Measurements from ENCODE around the gene RNF215. TPM values are rescaled to one million over a fixed set of nuclear protein-coding genes. Genes with fewer than 3 reads are reported as not detected.
"Not testable (repeated sequence)": the region's sequence is repeated elsewhere in the genome, so short reads cannot be mapped to it uniquely, and the experiment has no call there.

Gene RNF215
- total RNA-seq, 1 donor from 2014 or later, result 6.5 TPM

DNA sequence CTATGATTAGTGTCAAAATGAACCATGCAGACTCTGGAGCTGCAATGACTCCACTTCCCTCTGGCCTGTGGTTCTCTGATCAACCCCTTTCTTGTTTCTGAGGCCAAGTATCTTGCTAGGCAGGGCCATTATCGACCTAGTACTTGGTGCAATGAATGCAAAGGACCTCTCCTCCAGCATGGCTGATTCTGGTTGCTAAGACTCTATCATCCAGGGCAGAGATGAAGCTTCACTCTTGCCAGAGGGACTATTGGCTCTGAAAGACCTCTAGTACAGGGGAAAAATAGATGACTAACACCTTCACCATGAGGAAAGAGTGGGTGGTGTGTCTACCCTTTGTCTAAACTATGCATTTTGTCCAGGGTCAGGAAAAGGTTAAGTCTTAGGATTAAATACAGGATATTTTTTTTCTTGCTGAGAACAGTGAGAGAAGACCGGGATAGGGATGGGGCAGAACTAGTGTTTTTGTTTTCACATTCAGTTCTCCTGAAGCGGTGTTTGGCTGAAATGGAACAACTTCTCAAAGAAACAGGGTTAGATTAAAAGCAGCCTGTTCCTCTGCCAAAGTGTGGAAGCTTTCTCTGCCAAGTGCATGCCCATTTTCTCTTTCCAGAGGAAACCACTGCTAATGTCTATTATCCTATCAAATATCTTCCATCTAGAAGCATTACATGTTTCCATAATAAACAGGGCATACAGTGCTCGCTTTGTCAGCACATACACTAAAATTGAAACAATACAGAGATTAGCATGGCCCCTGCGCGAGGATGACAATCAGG, 33.3 kb upstream of the RNF215 start:
- DNase-seq, result no peak

GRCh38 chr22:30416837-30417236, 29.6 kb upstream of the RNF215 start:
- no peak for DNase-seq

DNA sequence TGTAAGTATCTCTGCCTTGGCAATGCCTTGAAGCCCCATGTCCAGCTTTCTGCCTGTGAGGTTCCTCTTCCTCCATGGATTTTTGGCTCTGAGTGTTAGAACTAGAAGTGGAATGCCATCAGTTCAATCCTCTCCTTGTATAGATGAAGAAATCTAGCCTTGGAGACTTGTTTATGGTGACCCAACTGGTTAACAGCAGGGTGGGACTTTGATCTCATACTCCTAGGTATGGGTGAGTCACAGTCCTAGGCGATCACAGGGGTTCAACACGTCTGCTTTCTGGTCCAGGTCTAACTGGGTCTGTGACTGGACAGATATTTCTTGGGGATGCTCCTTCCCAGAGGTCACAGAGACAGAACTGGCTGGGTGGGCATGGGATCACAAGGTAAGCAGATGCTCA, 29.2 kb upstream of the RNF215 start:
- DNase-seq, result no peak

DNA sequence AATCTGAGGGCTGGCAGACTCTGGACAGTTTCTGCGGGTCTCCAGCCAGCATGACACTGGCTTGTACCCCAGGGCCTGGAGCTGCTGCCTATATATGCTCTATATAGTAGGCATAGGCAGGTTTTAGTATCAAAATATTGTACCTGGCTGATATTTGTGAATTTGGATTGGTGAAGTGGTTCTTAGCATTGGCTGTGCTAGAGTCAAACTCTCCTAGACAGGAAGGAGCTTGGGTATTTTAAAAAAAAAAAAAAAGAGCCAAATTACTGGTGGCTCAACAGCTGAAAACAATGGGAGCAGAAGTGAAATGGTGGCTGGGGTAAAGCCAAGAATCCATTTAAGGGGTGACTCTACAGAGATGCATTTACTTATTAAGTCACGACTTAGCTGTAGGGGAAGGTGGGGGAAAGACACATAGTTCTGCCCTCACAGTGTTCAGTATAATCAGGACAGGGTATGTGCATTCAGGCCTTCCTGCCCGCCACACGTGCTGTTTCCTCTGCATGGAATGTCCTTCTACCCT, 27.4 kb upstream of the RNF215 start:
- no peak for DNase-seq

- DNase-seq, result no peak
Observed at GRCh38 chr22:30413745-30414524, 26.7 kb upstream of the RNF215 start.

DNA sequence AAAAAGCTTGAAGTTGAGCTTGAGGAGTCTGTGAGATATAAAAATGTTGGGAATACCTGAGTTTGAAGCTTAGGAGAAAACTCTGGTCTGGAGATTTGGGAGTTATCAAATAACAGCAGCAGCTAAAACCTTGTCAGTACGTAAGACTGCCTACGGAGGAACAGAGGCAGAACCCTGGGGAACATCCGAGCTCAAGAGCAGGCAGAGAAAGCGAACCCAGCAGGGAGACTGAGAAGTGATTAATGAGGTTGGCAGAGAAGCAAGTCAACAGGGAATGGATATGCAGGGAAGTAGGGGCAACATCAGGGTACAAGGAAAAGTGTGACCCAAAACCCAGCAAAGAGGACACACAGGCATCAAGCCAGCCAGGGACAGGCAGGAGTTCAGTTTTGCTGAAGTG, 25.8 kb upstream of the RNF215 start:
- no peak for DNase-seq

DNA sequence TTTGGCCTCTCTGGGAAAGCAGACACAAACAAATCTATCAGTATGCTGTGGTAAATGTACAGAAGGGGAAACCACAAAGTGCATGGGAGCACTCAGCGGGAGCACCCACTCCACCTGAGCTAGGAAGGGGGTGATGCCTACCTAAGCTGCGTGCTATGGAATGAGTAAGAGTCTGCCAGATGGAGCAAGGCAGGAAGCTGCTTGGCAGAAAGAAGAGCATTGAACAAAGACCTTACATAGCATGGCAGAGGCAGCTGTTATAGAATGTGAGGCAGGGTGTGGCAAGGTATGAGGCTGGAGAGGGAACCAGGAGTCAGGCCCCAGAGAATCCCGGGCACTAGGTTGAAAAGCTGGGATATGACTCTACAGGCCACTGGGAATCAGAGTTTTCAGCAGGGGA, 24.6 kb upstream of the RNF215 start:
- no peak for DNase-seq

DNA sequence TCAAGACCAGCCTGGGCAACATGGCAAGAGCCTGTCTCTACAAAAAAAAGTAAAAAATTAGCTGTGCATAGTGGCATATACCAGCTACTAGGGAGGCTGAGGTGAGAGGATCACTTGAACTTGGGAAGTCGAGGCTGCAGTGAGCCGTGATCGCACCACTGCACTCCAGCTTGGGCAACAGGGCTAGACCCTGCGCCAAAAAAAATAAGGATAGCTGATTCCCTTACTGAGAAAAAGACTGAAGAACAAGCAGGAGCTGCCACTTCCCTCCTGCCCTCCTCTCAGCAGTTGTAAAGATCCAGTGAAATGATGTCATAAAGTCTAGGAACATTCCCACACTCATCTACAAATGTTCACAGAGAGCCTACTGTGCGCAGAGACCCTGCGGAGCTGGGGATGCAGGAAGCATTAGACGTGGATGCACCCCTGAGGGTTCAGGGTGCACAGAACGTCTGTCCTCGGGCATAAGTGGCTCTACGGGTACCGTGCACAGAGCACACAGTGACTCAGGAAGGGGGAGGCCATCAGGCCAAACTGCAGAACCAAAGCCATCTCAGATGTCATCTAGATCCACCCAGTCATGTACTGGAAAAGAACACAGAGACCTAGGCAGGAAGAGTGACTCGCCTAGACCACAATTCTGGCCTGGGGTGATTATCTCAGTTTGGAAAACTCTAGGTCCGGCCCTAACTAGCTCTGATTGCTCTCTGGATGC, 21.3 kb upstream of the RNF215 start:
- no peak for DNase-seq

DNA sequence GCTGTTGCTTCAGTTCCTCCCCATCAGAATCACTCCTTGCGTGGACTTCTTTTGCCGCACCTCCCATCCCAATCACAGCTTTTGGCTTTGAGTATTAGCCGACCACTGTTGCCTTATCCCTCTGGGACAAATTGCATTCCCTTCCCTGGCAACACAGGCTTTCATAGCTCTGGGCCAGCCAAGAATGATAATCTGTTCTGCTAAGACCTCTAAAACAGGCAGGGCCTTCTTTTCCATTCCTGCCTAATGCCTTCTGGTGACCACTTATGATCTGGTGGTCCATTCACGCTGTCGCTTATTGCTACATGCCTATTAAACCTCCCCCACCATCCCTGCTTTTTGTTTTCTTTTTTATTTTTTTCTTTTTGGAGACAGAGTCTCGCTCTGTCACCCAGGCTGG, 19.2 kb upstream of the RNF215 start:
- no peak for DNase-seq

- no peak for DNase-seq
Observed at GRCh38 chr22:30405731-30406130, 18.5 kb upstream of the RNF215 start.

DNA sequence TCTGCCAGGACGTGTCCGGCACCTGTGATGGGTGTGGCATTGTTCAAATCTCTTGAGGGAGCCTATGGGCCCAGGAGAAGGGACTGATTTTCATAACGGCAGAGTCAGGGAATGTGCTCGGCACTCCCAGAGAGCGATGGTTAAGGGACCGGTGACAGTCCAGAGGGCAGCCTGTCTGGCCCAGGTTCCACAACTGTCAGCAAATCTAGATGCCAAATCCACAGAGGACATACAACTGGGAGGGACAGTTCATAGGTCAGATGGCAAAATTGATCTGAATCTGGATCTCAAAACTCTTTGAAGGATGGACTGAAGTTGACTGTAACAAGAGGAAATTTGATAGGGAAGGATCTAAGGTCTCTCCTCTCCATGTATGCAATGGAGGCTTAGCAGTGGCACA, 17.1 kb upstream of the RNF215 start:
- no peak for DNase-seq

DNA sequence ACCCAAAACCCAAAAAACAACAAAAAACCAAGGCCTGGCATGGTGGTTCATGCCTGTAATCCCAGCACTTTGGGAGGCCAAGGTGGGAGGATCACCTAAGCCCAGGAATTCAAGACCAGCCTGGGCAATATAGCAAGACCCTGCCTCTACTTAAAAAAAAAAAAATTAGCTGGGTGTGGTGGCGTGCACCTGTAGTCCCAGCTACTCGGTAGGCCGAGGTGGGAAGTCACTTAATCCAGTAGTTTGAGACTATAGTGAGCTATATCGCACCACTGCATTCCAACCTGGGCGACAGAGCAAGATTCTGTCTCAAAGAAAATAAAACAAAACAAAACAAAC, 15.5 kb upstream of the RNF215 start:
- not testable (repeated sequence) for DNase-seq

DNA sequence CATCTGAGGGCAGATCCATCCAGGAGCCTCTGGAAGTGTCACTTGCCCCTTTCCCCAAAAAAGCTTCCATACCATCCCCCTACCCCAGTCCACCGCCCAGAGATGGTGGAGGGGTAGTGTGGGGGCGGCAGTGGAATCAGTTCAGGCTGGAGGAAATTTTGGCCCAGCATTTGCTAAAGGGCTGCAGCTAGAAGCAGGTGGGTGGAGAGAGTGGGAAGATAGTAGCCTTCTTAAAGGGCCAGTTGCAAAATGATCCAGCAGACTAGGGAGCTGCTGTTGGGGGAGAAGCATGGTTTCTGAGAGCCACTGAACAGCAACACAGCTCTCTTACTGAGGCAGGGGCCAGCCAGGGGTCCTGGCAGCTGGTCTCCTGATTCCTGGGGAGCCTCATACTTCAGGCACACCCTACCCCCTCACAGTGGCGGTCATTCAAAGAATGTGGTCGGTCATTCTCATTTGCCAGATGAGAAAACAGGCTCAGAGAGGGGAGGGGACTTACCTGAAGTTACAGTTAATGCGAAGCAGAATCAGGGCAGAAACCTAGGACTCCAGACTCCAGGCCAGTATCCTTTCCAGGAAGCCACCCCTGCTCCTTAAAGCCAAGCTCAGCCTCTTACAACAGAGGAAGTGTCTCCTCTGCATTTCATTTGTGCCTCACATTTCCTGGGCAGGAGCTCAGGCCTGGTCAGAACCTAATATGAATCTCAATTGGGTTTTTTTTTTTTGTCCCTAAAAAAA, 15.0 kb upstream of the RNF215 start:
- no peak for DNase-seq

- not testable (repeated sequence) for DNase-seq
Observed at GRCh38 chr22:30401024-30401423, 13.8 kb upstream of the RNF215 start.

DNA sequence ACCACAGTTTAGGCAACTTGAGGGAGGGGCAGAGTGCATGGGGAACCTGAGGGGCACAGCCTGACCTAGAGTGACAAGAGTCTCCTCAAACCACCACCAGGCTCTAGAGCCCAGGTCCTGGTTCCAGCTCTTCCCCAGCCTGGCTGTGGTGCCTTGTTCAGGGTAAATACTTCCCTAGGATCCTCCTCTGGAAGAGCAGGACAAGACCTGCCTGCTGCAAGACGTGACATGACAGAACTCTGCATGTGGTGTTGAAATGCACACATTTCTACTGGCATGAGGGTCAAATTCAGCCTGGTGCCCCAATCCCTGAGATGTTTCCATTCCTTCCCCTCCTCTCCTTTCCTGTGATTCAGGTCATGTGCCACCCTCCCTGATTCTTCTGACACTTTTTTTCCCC, 12.9 kb upstream of the RNF215 start:
- DNase-seq, result no peak

DNA sequence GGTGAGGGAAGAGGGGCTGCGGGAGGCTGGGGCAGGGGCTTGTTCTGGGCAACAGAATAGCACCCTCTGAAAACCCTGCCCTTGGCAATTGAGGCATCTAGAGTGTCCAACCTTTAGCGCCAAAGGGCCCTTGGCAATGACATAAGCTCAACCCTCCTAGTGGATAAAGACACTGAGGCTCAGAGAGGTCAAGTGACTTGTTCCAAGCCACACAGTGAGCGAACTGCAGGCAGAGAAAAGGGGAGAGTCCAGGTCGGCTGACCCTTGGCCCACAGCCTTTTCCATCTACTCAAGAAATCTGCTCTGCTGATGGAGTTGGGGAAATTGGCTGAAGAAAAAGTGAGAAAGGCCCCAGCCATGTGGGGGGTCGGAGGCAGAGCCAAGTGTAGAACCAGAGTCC, 12.5 kb upstream of the RNF215 start:
- DNase-seq, result no peak

DNA sequence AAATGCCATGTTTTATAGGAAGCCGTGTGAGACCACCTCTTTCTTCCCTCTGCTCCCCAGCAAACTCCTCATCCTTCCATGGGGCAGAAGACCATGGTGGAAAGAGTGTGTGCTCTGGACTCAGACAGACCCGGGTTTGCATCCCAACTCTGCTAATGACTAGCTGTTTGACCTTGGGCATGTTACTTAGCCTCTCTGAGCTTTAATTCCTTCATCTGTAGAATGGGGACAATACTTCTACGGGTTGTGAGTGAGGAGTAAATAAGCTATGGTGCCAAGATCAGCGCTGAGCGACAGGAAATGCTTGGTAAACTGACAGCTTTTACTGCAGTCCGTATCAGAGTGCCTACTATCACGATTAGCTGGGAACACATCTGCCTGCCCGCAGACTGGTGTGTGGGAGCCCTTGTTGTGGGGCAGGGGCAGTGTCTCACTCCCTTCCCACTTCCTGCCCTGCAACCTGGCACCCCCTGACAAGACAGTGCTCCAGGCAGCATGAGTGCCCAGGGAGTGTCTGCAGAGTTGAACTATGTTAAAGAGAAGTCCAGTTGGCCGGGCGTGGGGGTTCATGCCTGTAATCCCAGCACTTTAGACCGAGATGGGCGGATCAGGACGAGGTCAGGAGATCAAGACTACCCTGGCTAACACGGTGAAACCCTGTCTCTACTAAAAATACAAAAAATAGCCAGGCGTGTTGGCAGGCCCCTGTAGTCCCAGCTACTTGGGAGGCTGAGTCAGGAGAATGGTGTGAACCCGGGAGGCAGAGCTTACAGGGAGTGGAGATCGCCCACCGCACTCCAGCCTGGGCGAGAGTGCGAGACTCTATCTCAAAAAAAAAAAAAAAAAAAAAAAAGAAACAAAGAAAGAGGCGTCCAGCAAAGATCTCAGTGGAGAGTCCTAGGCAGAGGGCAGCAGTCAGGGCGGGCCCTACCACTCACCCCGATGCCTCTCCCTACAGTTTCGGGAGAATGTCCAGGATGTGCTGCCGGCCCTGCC, 11.8 kb upstream of the RNF215 start:
- DNase-seq, result no peak

DNA sequence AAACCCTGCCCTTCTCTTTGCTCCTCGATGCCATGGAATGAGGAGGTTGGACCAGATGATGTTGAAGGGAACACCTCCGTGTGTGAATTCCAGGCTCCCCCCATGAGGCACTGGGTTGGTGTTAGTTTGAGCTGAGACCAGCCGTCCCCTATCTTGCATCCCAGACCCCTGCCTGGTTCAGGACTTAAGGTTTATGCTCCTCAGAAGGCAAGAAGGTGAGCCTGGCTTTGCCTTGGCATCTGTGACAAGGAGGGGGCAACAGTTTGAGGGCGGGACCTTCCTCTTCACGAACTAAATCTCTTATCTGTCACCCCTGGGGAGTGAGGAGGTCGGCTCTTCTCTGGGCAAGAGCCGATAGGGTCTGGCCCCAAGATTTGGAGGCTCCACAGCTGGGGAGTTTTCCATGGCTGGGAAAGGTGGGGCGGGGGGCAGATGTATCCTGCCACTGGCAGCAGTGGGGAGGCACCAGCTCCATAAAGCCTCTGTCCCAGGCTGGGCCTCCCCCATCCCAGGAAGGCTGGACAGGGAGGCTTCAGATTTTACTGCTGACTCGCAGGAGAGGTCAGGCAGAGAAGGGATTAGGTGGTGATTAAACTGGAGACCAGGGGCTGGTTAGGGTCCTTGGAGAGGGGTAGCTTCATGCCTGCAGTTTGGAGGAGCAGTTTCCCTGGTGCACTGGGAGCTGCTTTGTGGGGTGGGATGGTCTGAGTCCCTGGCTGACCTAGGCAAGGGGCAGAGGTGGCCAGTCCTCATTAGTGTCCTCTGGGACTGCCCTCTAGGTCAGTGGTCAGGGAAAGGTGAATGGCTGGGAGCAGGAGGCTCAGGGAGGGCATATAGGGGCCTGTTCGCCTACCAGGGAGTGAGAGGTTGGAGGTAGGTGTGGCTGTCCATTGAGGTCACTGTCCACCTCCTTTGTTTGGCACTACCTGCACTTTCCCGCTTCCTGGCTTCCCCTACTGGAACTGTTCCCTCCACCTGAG, 10.7 kb upstream of the RNF215 start:
- no peak for DNase-seq

DNA sequence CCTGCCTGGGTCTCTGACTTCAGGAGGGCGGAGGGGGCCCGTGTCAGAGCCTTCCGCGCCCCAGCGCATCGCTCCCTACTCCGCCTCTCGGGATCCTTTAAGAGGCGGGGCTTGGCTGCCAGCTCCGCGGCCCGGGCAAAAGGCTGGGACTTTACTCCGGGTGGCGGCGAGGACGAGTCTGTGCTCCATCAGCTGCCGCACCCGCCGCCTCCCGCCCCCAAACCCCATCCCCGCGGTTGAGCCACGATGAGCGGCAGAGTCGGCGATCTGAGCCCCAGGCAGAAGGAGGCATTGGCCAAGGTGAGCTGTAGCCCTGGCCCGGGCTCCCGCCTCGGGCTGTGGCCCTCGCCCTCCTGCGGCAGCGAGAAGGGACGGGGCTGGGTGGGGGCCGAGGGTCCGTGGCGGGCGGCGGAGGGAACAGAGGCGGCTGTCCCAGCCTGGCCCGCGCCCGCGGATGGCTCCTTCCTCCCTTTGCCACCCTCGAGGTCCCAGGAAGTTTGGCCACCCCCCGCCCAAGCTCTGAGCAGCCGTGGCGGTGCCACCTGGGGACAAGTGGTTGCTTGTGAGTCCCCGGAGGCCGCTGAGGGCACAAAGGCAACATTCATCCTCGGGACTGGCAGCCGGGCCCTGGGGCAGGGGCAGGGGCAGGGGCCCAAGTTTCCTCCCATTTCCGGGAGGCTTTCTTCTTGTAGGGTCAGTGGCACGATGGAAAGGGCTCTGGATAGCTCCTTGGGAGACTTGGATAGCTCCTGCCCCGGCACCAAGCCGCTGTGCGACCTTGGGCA, 9.9 kb upstream of the RNF215 start, which contains the start of gene SEC14L2:
Gene SEC14L2, plus strand, starts transcription at position 148 of the 785 bp plus-strand sequence. Its CDS starts 99 bp downstream, at position 247.
- no peak for DNase-seq
